Panc1 (cell line): ENCODE data around the gene POLE3. TPM values are rescaled to one million over a fixed set of nuclear protein-coding genes. Genes with fewer than 3 reads are reported as not detected.

Source experiments
- ATAC-seq: fragments of 200-7000 bp; cut with Tn5 transposase; 2 replicates; pipeline ENCODE4 v1.9.1; 2020; ENCODE audit warnings: mild to moderate bottlenecking, moderate library complexity
- BruUV-seq: library from RNA; stranded (reverse); fragments of 400-500 nt; replicated peaks from 2 replicates; lab custom pipeline; 2021; lab: Mats Ljungman, UMichigan
- CTCF ChIA-PET: fragments of 300-600 bp; sonication (Branson Sonifier 250); formaldehyde crosslinking; loops from one replicate; lab custom pipeline; 2022; ENCODE audit warnings: antibody characterized with exemption; lab: Charles Lee
- POLR2A ChIA-PET: fragments of 300-600 bp; sonication (Branson Sonifier 250); formaldehyde crosslinking; loops from one replicate; lab custom pipeline; 2022; ENCODE audit warnings: antibody characterized with exemption; lab: Charles Lee
- DNase-seq: peaks from one replicate; pipeline ENCODE4 v3.0.0-alpha.2; 2010; ENCODE audit warnings: low read depth, low spot score
- H3K27ac ChIP-seq: 2 replicates; pipeline ENCODE4 v1.5.1; 2011; ENCODE audit warnings: mild to moderate bottlenecking, low read length, inconsistent platforms
- H3K27me3 ChIP-seq: fragments of 200-500 bp; sonication (Bioruptor generic); 2 replicates; pipeline ENCODE4 v1.6.0; 2014; ENCODE audit warnings: low read length, inconsistent platforms; ENCODE audit not compliant: control insufficient read depth, insufficient read depth
- H3K36me3 ChIP-seq: fragments of 200-500 bp; sonication (Bioruptor generic); 2 replicates; pipeline ENCODE4 v1.5.1; 2014; ENCODE audit warnings: inconsistent platforms, mild to moderate bottlenecking, low read length, moderate library complexity; ENCODE audit not compliant: control insufficient read depth, insufficient read depth
- H3K4me1 ChIP-seq: 2 replicates; pipeline ENCODE4 v1.5.1; 2011; ENCODE audit warnings: inconsistent platforms, mild to moderate bottlenecking, low read length, moderate library complexity; ENCODE audit not compliant: control insufficient read depth, insufficient read depth
- H3K4me3 ChIP-seq, 2 experiments: 2 replicates each; pipeline ENCODE4 v1.5.1; 2011 to 2012; ENCODE audit warnings: low read depth in 2 of 2, low read length in 2 of 2, mild to moderate bottlenecking in 2 of 2, inconsistent platforms in 1 of 2, moderate library complexity in 1 of 2
- H3K9me3 ChIP-seq: fragments of 200-500 bp; sonication (Bioruptor generic); 2 replicates; pipeline ENCODE4 v1.5.1; 2014; ENCODE audit warnings: low read depth, mild to moderate bottlenecking, inconsistent platforms, low read length, moderate library complexity; ENCODE audit not compliant: control insufficient read depth, insufficient read depth
- CTCF ChIP-seq: fragments of 450-650 bp; IDR thresholded peaks from 2 replicates; pipeline ENCODE4 v1.5.1; 2017; ENCODE audit warnings: mild to moderate bottlenecking
- POLR2AphosphoS5 ChIP-seq: IDR thresholded peaks from 2 replicates; pipeline ENCODE4 v1.6.1; 2012; ENCODE audit warnings: mild to moderate bottlenecking, low read depth, low read length, moderate library complexity
- SIN3A ChIP-seq: IDR thresholded peaks from 2 replicates; pipeline ENCODE4 v1.6.1; 2012; ENCODE audit warnings: low read depth, mild to moderate bottlenecking, low read length, moderate library complexity, borderline replicate concordance; ENCODE audit not compliant: insufficient read depth
- TCF7L2 ChIP-seq: IDR thresholded peaks from 2 replicates; pipeline ENCODE4 v1.6.1; 2011; ENCODE audit warnings: mild to moderate bottlenecking, low read depth, low read length, inconsistent platforms
- in situ Hi-C: cut with HindIII; loops from 2 replicates; pipeline ENCODE4 v1.10.0; 2016; ENCODE audit warnings: low sequenced_read_pairs, low pct_unique_long_range_greater_than_20kb
- intact Hi-C: fragments of 100-400 bp; cut with micrococcal nuclease; formaldehyde crosslinking; loops from one replicate; pipeline ENCODE4 v1.10.0; 2022; ENCODE audit not compliant: unreplicated experiment
- total RNA-seq: library from RNA; stranded (reverse); gene quantifications from one replicate; pipeline ENCODE4 v1.2.1, GENCODE V29; 2021; ENCODE audit not compliant: unreplicated experiment
- TF ChIP-seq, protein P1 (sequence below), 2 experiments: IDR thresholded peaks; 2 replicates each; pipeline ENCODE4 v1.6.1; 2011 to 2012; ENCODE audit warnings: low read depth in 2 of 2, control low read depth in 1 of 2, low read length in 1 of 2, mild to moderate bottlenecking in 1 of 2, moderate library complexity in 1 of 2; ENCODE audit not compliant: insufficient read depth in 1 of 2

Gene POLE3
- total RNA-seq, 1 experiment from 2014 or later: 48.5 TPM

DNA sequence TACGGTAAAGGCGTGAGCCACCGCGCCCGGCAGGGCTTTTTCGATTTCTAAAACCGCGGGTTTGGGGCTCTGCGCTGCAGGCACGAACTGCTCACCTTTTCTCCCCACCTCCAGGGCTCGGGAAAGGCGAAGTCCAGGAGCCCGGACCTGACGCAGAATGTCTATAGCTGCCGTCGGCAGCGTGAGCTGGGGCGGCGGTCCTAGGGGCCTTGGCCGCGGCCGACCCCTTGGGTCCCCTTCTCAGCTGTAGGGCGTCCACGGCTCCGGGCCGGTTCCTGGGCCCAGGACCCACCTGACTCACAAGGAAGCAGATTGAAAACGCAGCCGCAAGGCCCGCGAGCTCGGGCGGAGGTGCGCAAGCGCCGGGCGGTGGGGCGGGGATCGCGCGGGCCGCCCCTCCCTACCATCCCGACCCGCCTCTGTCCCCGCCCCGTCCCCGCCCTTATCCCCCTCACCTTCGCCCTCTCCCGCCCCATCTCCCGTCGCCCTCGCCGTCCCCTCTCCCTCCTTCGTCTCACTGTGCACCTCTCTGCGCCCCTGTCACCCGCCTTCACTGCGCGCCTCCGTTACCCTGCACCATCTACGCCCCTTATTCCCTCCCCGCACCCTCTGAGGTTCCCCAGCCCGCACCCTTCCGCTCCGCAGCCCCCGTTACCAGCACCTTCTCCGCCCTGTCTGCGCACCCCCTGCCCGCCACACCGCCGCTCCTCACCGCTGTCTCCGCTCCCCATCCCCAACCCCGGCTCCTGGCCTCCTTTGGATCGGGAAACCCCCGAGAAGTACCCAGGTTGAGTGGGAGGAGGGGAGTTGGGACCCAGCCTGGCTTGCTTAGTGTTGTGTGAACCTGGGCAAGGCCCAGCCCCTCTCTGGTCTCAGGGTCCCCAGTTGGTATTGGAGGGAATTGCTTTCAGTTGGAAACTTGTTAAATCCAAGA is 33.6 kb downstream of the POLE3 start, which contains the start of gene HDHD3:
Gene HDHD3, minus strand, starts transcription at position 353 of the 934 bp plus-strand sequence. CDS start 2,632 bp downstream, outside the sequence.
- Histone ChIP-seq H3K9me3 (no peaks in the 10 kb centered on the region), H3K27me3 (no peaks in the 10 kb centered on the region), H3K4me1 (no peaks in the 10 kb centered on the region; the same call in 1 of the 2 replicates), H3K4me3 (peak within 1 kb of the TSS; percentile 76 to 82), H3K36me3 (no peaks in the 10 kb centered on the region; the same call in 1 of the 2 replicates), H3K27ac (peak within 1 kb of the TSS; percentile 75)
- BruUV-seq: no TSS peak
- intact Hi-C loops: no loop called here
- DNase-seq (no peak), ATAC-seq (peak; percentile 98)
- ChIA-PET POLR2A (interaction anchor here (0.6 kb wide), 1 partner anchor 107 kb away, joined by 4 read pairs; no protein-coding TSS in a partner anchor), CTCF (interaction anchor here (0.6 to 0.8 kb wide), 3 partner anchors 95 to 212 kb away, joined by 3 to 4 read pairs (median 3); no protein-coding TSS in a partner anchor)
- TF ChIP-seq, protein P1, sequence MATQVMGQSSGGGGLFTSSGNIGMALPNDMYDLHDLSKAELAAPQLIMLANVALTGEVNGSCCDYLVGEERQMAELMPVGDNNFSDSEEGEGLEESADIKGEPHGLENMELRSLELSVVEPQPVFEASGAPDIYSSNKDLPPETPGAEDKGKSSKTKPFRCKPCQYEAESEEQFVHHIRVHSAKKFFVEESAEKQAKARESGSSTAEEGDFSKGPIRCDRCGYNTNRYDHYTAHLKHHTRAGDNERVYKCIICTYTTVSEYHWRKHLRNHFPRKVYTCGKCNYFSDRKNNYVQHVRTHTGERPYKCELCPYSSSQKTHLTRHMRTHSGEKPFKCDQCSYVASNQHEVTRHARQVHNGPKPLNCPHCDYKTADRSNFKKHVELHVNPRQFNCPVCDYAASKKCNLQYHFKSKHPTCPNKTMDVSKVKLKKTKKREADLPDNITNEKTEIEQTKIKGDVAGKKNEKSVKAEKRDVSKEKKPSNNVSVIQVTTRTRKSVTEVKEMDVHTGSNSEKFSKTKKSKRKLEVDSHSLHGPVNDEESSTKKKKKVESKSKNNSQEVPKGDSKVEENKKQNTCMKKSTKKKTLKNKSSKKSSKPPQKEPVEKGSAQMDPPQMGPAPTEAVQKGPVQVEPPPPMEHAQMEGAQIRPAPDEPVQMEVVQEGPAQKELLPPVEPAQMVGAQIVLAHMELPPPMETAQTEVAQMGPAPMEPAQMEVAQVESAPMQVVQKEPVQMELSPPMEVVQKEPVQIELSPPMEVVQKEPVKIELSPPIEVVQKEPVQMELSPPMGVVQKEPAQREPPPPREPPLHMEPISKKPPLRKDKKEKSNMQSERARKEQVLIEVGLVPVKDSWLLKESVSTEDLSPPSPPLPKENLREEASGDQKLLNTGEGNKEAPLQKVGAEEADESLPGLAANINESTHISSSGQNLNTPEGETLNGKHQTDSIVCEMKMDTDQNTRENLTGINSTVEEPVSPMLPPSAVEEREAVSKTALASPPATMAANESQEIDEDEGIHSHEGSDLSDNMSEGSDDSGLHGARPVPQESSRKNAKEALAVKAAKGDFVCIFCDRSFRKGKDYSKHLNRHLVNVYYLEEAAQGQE (IDR thresholded peaks at IDR 0.05; ENCODE audit: insufficient read depth in 1 of 2, low read depth in 2 of 2, low read length in 1 of 2): no peak
- TF ChIP-seq POLR2AphosphoS5: peak; percentile 70; the same call in 1 of the 2 replicates
- in situ Hi-C loops: no loop called here

GRCh38 chr9:113375057-113376023 is 35.1 kb downstream of the POLE3 start:
- H3K4me3 ChIP-seq: peak overlapping the region; percentile 76 to 82
- H3K4me1 ChIP-seq: no peaks in the 10 kb centered on the region; the same call in 1 of the 2 replicates
- H3K27me3 ChIP-seq: no peaks in the 10 kb centered on the region
- TF ChIP-seq CTCF (no peak), POLR2AphosphoS5 (no peak), SIN3A (no peak), TCF7L2 (no peak)
- TF ChIP-seq, protein P1 (IDR thresholded peaks at IDR 0.05; ENCODE audit: insufficient read depth in 1 of 2, low read depth in 2 of 2, low read length in 1 of 2): no peak
- TSS peak; percentile 88 for BruUV-seq
- H3K9me3 ChIP-seq: no peaks in the 10 kb centered on the region
- ATAC-seq: no peak
- intact Hi-C loops (no loop called here), in situ Hi-C loops (no loop called here)
- CTCF ChIA-PET: no interaction called here
- 0 out of 2 replicates have a peak overlapping the region, but pooled peaks have one; percentile 29 for H3K27ac ChIP-seq
- no peaks in the 10 kb centered on the region; the same call in 1 of the 2 replicates for H3K36me3 ChIP-seq
- POLR2A ChIA-PET: interaction anchor here (0.6 to 0.7 kb wide), 2 partner anchors 12 to 555 kb away, joined by 3 to 6 read pairs; no protein-coding TSS in a partner anchor
- DNase-seq: no peak
